HepG2 (cell line): ENCODE data around the gene GPER1.

Experiments
- IRF2 ChIP-seq: IDR thresholded peaks from 2 replicates; pipeline ENCODE4 v1.6.1; 2018; ENCODE audit warnings: missing genetic modification reagents, missing compliant biosample characterization
- MXI1 ChIP-seq: IDR thresholded peaks from 3 replicates; pipeline ENCODE4 v1.6.1; 2012; ENCODE audit warnings: low read depth, low read length, inconsistent platforms, borderline replicate concordance
- TF ChIP-seq, protein P1 (sequence below): sonication (generic); formaldehyde crosslinking; IDR thresholded peaks from 2 replicates; pipeline ENCODE4 v1.5.0; 2020; ENCODE audit warnings: mild to moderate bottlenecking, missing genetic modification reagents, moderate library complexity

- TF ChIP-seq IRF2 (CRISPR knock-in tag) (no peak), MXI1 (no peak)
- TF ChIP-seq, protein P1, sequence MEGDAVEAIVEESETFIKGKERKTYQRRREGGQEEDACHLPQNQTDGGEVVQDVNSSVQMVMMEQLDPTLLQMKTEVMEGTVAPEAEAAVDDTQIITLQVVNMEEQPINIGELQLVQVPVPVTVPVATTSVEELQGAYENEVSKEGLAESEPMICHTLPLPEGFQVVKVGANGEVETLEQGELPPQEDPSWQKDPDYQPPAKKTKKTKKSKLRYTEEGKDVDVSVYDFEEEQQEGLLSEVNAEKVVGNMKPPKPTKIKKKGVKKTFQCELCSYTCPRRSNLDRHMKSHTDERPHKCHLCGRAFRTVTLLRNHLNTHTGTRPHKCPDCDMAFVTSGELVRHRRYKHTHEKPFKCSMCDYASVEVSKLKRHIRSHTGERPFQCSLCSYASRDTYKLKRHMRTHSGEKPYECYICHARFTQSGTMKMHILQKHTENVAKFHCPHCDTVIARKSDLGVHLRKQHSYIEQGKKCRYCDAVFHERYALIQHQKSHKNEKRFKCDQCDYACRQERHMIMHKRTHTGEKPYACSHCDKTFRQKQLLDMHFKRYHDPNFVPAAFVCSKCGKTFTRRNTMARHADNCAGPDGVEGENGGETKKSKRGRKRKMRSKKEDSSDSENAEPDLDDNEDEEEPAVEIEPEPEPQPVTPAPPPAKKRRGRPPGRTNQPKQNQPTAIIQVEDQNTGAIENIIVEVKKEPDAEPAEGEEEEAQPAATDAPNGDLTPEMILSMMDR (CRISPR knock-in tag), result no peak
Measured at GRCh38 chr7:1078519-1078918, 9.4 kb upstream of the GPER1 start.
